WTC11 (cell line): Measurements from ENCODE around the gene CAMTA1. TPM values are rescaled to one million over a fixed set of nuclear protein-coding genes. Genes with fewer than 3 reads are reported as not detected.

Experiments
- ATAC-seq: fragments of 200-7000 bp; cut with Tn5 transposase; 2 replicates; pipeline ENCODE4 v1.10.0; 2021; ENCODE audit warnings: mild to moderate bottlenecking, moderate library complexity
- CTCF ChIA-PET: fragments of 300-600 bp; sonication (Branson Sonifier 250); formaldehyde crosslinking; loops from one replicate; lab custom pipeline; 2021; ENCODE audit warnings: antibody characterized with exemption; lab: Charles Lee
- POLR2A ChIA-PET: fragments of 350-600 bp; sonication (Branson Sonifier 250); formaldehyde crosslinking; loops from one replicate; lab custom pipeline; 2021; ENCODE audit warnings: antibody characterized with exemption; lab: Charles Lee
- DNase-seq: peaks from one replicate; pipeline ENCODE4 v3.0.0; 2021; ENCODE audit warnings: low spot score
- H3K27ac Mint-ChIP-seq: 2 replicates; pipeline ENCODE4 v1.8.0; 2021; ENCODE audit warnings: mixed read lengths
- H3K27me3 Mint-ChIP-seq: 2 replicates; pipeline ENCODE4 v1.8.0; 2021; ENCODE audit warnings: low read depth, mild to moderate bottlenecking, moderate library complexity, mixed read lengths
- H3K36me3 Mint-ChIP-seq: 2 replicates; pipeline ENCODE4 v1.8.0; 2021; ENCODE audit warnings: mixed read lengths
- H3K4me1 Mint-ChIP-seq: 2 replicates; pipeline ENCODE4 v1.8.0; 2022; ENCODE audit warnings: mixed read lengths
- H3K4me3 Mint-ChIP-seq: 2 replicates; pipeline ENCODE4 v1.8.0; 2021; ENCODE audit warnings: mild to moderate bottlenecking, moderate library complexity, mixed read lengths
- H3K9me3 Mint-ChIP-seq: 2 replicates; pipeline ENCODE4 v1.8.0; 2021; ENCODE audit warnings: mixed read lengths
- ARID4B ChIP-seq: sonication (generic); formaldehyde crosslinking; IDR thresholded peaks from 2 replicates; pipeline ENCODE4 v1.8.0; 2023; ENCODE audit warnings: missing genetic modification reagents, mild to moderate bottlenecking, borderline replicate concordance
- CDX4 ChIP-seq: fragments of 250-450 bp; sonication (Bioruptor Pico); IDR thresholded peaks from 2 replicates; pipeline ENCODE4 v1.9.0; 2021; ENCODE audit warnings: moderate library complexity, mild to moderate bottlenecking, inconsistent platforms, borderline replicate concordance
- CREM ChIP-seq: sonication (generic); formaldehyde crosslinking; IDR thresholded peaks from 2 replicates; pipeline ENCODE4 v1.8.1; 2022; ENCODE audit warnings: mild to moderate bottlenecking, missing genetic modification reagents, moderate library complexity
- CTCF ChIP-seq: fragments of 200-600 bp; IDR thresholded peaks from 2 replicates; pipeline ENCODE4 v1.8.0; 2022; ENCODE audit warnings: antibody characterized with exemption
- E2F4 ChIP-seq: sonication (generic); formaldehyde crosslinking; IDR thresholded peaks from 2 replicates; pipeline ENCODE4 v1.8.1; 2022; ENCODE audit warnings: low read depth, mild to moderate bottlenecking, moderate library complexity, missing genetic modification reagents, borderline replicate concordance
- EMX1 ChIP-seq: fragments of 250-450 bp; sonication (Bioruptor Pico); IDR thresholded peaks from 2 replicates; pipeline ENCODE4 v1.8.0; 2021; ENCODE audit warnings: mild to moderate bottlenecking
- FOXJ3 ChIP-seq: sonication (generic); formaldehyde crosslinking; IDR thresholded peaks from 2 replicates; pipeline ENCODE4 v1.9.0; 2021; ENCODE audit warnings: missing genetic modification reagents, mild to moderate bottlenecking, borderline replicate concordance
- FOXP1 ChIP-seq: sonication (generic); formaldehyde crosslinking; IDR thresholded peaks from 2 replicates; pipeline ENCODE4 v1.8.0; 2022; ENCODE audit warnings: missing genetic modification reagents, mild to moderate bottlenecking, moderate library complexity, borderline replicate concordance
- HMGA2 ChIP-seq: fragments of 250-450 bp; sonication (Bioruptor Pico); IDR thresholded peaks from 2 replicates; pipeline ENCODE4 v1.4.0; 2021; ENCODE audit warnings: mild to moderate bottlenecking, moderate library complexity
- HMGXB4 ChIP-seq: sonication (generic); formaldehyde crosslinking; IDR thresholded peaks from 2 replicates; pipeline ENCODE4 v1.8.1; 2023; ENCODE audit warnings: mild to moderate bottlenecking, moderate library complexity, missing genetic modification reagents
- IRF2 ChIP-seq: sonication (generic); formaldehyde crosslinking; IDR thresholded peaks from 2 replicates; pipeline ENCODE4 v1.8.0; 2022; ENCODE audit warnings: low read depth, missing genetic modification reagents, borderline replicate concordance
- JAZF1 ChIP-seq: fragments of 250-450 bp; sonication (Bioruptor Pico); IDR thresholded peaks from 2 replicates; pipeline ENCODE4 v1.9.0; 2021; ENCODE audit warnings: moderate library complexity, mild to moderate bottlenecking, inconsistent platforms
- JUN ChIP-seq: sonication (generic); formaldehyde crosslinking; IDR thresholded peaks from 2 replicates; pipeline ENCODE4 v1.8.0; 2023; ENCODE audit warnings: mild to moderate bottlenecking, missing genetic modification reagents
- KAT7 ChIP-seq: sonication (generic); formaldehyde crosslinking; IDR thresholded peaks from 2 replicates; pipeline ENCODE4 v1.8.1; 2023; ENCODE audit warnings: missing genetic modification reagents, mild to moderate bottlenecking, borderline replicate concordance
- NR2C2 ChIP-seq: sonication (generic); formaldehyde crosslinking; IDR thresholded peaks from 2 replicates; pipeline ENCODE4 v1.8.0; 2022; ENCODE audit warnings: mild to moderate bottlenecking, missing genetic modification reagents
- NR3C1 ChIP-seq: sonication (generic); formaldehyde crosslinking; conservative IDR thresholded peaks from 2 replicates; pipeline ENCODE4 v1.8.1; 2023; ENCODE audit warnings: low read depth, mild to moderate bottlenecking, missing genetic modification reagents
- RELA ChIP-seq: sonication (generic); formaldehyde crosslinking; IDR thresholded peaks from 2 replicates; pipeline ENCODE4 v1.8.1; 2022; ENCODE audit warnings: missing genetic modification reagents, mild to moderate bottlenecking, borderline replicate concordance
- SMAD3 ChIP-seq: sonication (generic); formaldehyde crosslinking; IDR thresholded peaks from 2 replicates; pipeline ENCODE4 v1.8.0; 2022; ENCODE audit warnings: missing genetic modification reagents, mild to moderate bottlenecking, borderline replicate concordance
- TEAD1 ChIP-seq: sonication (generic); formaldehyde crosslinking; IDR thresholded peaks from 2 replicates; pipeline ENCODE4 v1.8.0; 2022; ENCODE audit warnings: mild to moderate bottlenecking, missing genetic modification reagents
- TP53 ChIP-seq: sonication (generic); formaldehyde crosslinking; IDR thresholded peaks from 2 replicates; pipeline ENCODE4 v1.8.1; 2023; ENCODE audit warnings: mild to moderate bottlenecking, missing genetic modification reagents
- ZBTB21 ChIP-seq: sonication (generic); formaldehyde crosslinking; IDR thresholded peaks from 2 replicates; pipeline ENCODE4 v1.8.1; 2023; ENCODE audit warnings: mild to moderate bottlenecking, missing genetic modification reagents, borderline replicate concordance
- ZNF263 ChIP-seq: sonication (generic); formaldehyde crosslinking; IDR thresholded peaks from 2 replicates; pipeline ENCODE4 v1.8.1; 2022; ENCODE audit warnings: low read depth, mild to moderate bottlenecking, moderate library complexity, missing genetic modification reagents
- ZNF671 ChIP-seq: fragments of 250-450 bp; sonication (Bioruptor Pico); IDR thresholded peaks from 2 replicates; pipeline ENCODE4 v1.8.0; 2021; ENCODE audit warnings: mild to moderate bottlenecking
- total RNA-seq: library from RNA; stranded (reverse); gene quantifications from 3 replicates; pipeline ENCODE4 v1.2.3, GENCODE V29; 2021

CAMTA1 gene
- total RNA-seq, 1 experiment from 2014 or later = 86.4 TPM

- TF ChIP-seq JUN (CRISPR knock-in tag) (no peak), HMGXB4 (CRISPR knock-in tag) (no peak), NR2C2 (CRISPR knock-in tag) (no peak), ZNF263 (no peak), TP53 (CRISPR knock-in tag) (no peak), KAT7 (CRISPR knock-in tag) (no peak), FOXP1 (CRISPR knock-in tag) (no peak), SMAD3 (CRISPR knock-in tag) (no peak)
- TF ChIP-seq, all 79 proteins: peak for 0
Observed at GRCh38 chr1:7676274-7676945, 891.2 kb downstream of the CAMTA1 start (continued).

GRCh38 chr1:7677111-7677510, 891.9 kb downstream of the CAMTA1 start:
- no peak for ATAC-seq
- H3K36me3 Mint-ChIP-seq = no peaks in the 10 kb centered on the region
- DNase-seq = no peak
- H3K4me3 Mint-ChIP-seq = no peak overlapping the region
- ChIA-PET CTCF (interaction anchor here (6.0 to 6.8 kb wide), 2 partner anchors 9 to 75 kb away, joined by 48 to 133 read pairs; no protein-coding TSS in a partner anchor), POLR2A (no interaction called here)
- TF ChIP-seq ARID4B (CRISPR knock-in tag) (no peak), HMGA2 (CRISPR knock-in tag) (no peak), CTCF (no peak), ZNF671 (CRISPR knock-in tag) (no peak), ZBTB21 (CRISPR knock-in tag) (no peak), KAT7 (CRISPR knock-in tag) (no peak), FOXJ3 (no peak), JAZF1 (CRISPR knock-in tag) (no peak), CREM (CRISPR knock-in tag) (no peak)
- no peaks in the 10 kb centered on the region for H3K4me1 Mint-ChIP-seq
- H3K27ac Mint-ChIP-seq = no peak overlapping the region
- H3K27me3 Mint-ChIP-seq = peaks cover 22% of the 10 kb centered on the region
- H3K9me3 Mint-ChIP-seq = no peaks in the 10 kb centered on the region

- POLR2A ChIA-PET = no interaction called here
- H3K27ac Mint-ChIP-seq = no peak overlapping the region
- CTCF ChIA-PET = interaction anchor here (6.0 to 6.8 kb wide), 2 partner anchors 10 to 75 kb away, joined by 48 to 133 read pairs; no protein-coding TSS in a partner anchor
- peaks cover 22% of the 10 kb centered on the region for H3K27me3 Mint-ChIP-seq
- H3K36me3 Mint-ChIP-seq = no peaks in the 10 kb centered on the region
- no peak for DNase-seq
- no peaks in the 10 kb centered on the region for H3K4me1 Mint-ChIP-seq
- no peak overlapping the region for H3K4me3 Mint-ChIP-seq
- no peak for ATAC-seq
- H3K9me3 Mint-ChIP-seq = no peaks in the 10 kb centered on the region
- TF ChIP-seq CREM (CRISPR knock-in tag) (no peak), NR2C2 (CRISPR knock-in tag) (no peak), RELA (CRISPR knock-in tag) (no peak), IRF2 (CRISPR knock-in tag) (no peak), TEAD1 (CRISPR knock-in tag) (no peak), ZNF263 (no peak), ZNF671 (CRISPR knock-in tag) (no peak), CDX4 (CRISPR knock-in tag) (no peak), E2F4 (CRISPR knock-in tag) (no peak), NR3C1 (CRISPR knock-in tag) (no peak), EMX1 (CRISPR knock-in tag) (no peak)
Observed at GRCh38 chr1:7677815-7678214, 892.6 kb downstream of the CAMTA1 start.
